HCT116 (cell line): Measurements from ENCODE around the gene C11orf21. TPM values are rescaled to one million over a fixed set of nuclear protein-coding genes. Genes with fewer than 3 reads are reported as not detected.

Experiments
- ATAC-seq: fragments of 200-7000 bp; cut with Tn5 transposase; 2 replicates; pipeline ENCODE4 v1.9.1; 2020; ENCODE audit warnings: mild to moderate bottlenecking, moderate library complexity
- BruUV-seq: library from RNA; stranded (reverse); fragments of 400-500 nt; replicated peaks from 2 replicates; lab custom pipeline; 2021; lab: Mats Ljungman, UMichigan
- CTCF ChIA-PET: fragments of 300-600 bp; sonication (Branson Sonifier 250); formaldehyde crosslinking; loops from one replicate; lab custom pipeline; 2021; ENCODE audit warnings: antibody characterized with exemption; lab: Charles Lee
- POLR2A ChIA-PET: fragments of 300-600, 350-600 bp; sonication (Branson Sonifier 250); formaldehyde crosslinking; loops from one replicate; lab custom pipeline; 2021; ENCODE audit warnings: antibody characterized with exemption; lab: Charles Lee
- RAD21 ChIA-PET, 2 experiments: fragments of 300-600 bp; sonication (Branson Sonifier 250); formaldehyde crosslinking; loops; one replicate each; lab custom pipeline; 2023; ENCODE audit warnings: low total read pairs in 2 of 2; ENCODE audit not compliant: uncharacterized antibody in 2 of 2, unreplicated experiment in 2 of 2, low non-redundant PET in 1 of 2; lab: Charles Lee
- DNase-seq: peaks from one replicate; pipeline ENCODE4 v3.0.0-alpha.2; 2010; ENCODE audit warnings: low read depth, low spot score
- H2AFZ ChIP-seq: fragments of 200-600 bp; shearing (Covaris generic), sonication (generic); 2 replicates; pipeline ENCODE4 v1.6.1; 2017; ENCODE audit warnings: low read depth, mixed run types, mixed read lengths, antibody characterized with exemption, low read length; ENCODE audit not compliant: poor library complexity, severe bottlenecking
- H3K27ac ChIP-seq: 2 replicates; pipeline ENCODE4 v1.5.1; 2012; ENCODE audit warnings: low read depth, low read length
- H3K27me3 ChIP-seq: fragments of 200-600 bp; sonication (generic); 2 replicates; pipeline ENCODE4 v1.6.1; 2016; ENCODE audit warnings: mixed run types, low read length, mixed read lengths; ENCODE audit not compliant: insufficient read depth
- H3K36me3 ChIP-seq, 2 experiments: fragments of 200-500 bp in 1 of 2; fragments of 200-600 bp in 1 of 2; sonication (Bioruptor generic) in 1 of 2; sonication (generic) in 1 of 2; 2 replicates each; pipeline versions ENCODE4 v1.5.1 to v1.6.1; 2014 to 2016; ENCODE audit warnings: low read length in 2 of 2, inconsistent platforms in 1 of 2, mixed read lengths in 1 of 2, mixed run types in 1 of 2; ENCODE audit not compliant: insufficient read depth in 2 of 2, control insufficient read depth in 1 of 2
- H3K4me1 ChIP-seq, 2 experiments: fragments of 200-600 bp in 1 of 2; sonication (generic) in 1 of 2; 2 replicates each; pipeline versions ENCODE4 v1.5.1 to v1.6.1; 2012 to 2017; ENCODE audit warnings: low read length in 2 of 2, inconsistent platforms in 1 of 2, mild to moderate bottlenecking in 1 of 2, mixed read lengths in 1 of 2, mixed run types in 1 of 2, moderate library complexity in 1 of 2; ENCODE audit not compliant: insufficient read depth in 2 of 2, control insufficient read depth in 1 of 2
- H3K4me2 ChIP-seq: fragments of 200-600 bp; sonication (generic); 2 replicates; pipeline ENCODE4 v1.6.1; 2017; ENCODE audit warnings: mixed run types, low read length, mixed read lengths
- H3K4me3 ChIP-seq, 2 experiments: fragments of 200-600 bp in 1 of 2; sonication (generic) in 1 of 2; replicated peaks in 1 of 2; 2 replicates each; pipeline ENCODE4 v1.5.1; 2011 to 2016; ENCODE audit warnings: low read length in 2 of 2, control low read depth in 1 of 2, low read depth in 1 of 2, mild to moderate bottlenecking in 1 of 2, mixed read lengths in 1 of 2, mixed run types in 1 of 2
- H3K79me2 ChIP-seq: fragments of 200-600 bp; sonication (generic); 2 replicates; pipeline ENCODE4 v1.6.1; 2017; ENCODE audit warnings: mild to moderate bottlenecking, mixed run types, low read length, moderate library complexity, mixed read lengths; ENCODE audit not compliant: insufficient read depth
- H3K9ac ChIP-seq: fragments of 200-600 bp; sonication (generic); 2 replicates; pipeline ENCODE4 v1.6.1; 2016; ENCODE audit warnings: low read length, mixed read lengths
- H3K9me2 ChIP-seq: fragments of 200-600 bp; sonication (generic), shearing (Covaris generic); 2 replicates; pipeline ENCODE4 v1.6.1; 2017; ENCODE audit warnings: mixed run types, mild to moderate bottlenecking, moderate library complexity; ENCODE audit not compliant: insufficient read depth
- H3K9me3 ChIP-seq, 2 experiments: fragments of 200-500 bp in 1 of 2; fragments of 200-600 bp in 1 of 2; sonication (Bioruptor generic) in 1 of 2; sonication (generic) in 1 of 2; 2 replicates each; pipeline ENCODE4 v1.6.1; 2014 to 2017; ENCODE audit warnings: low read length in 2 of 2, mixed read lengths in 2 of 2, inconsistent platforms in 1 of 2, low read depth in 1 of 2, mild to moderate bottlenecking in 1 of 2, mixed run types in 1 of 2, moderate library complexity in 1 of 2; ENCODE audit not compliant: control insufficient read depth in 1 of 2, insufficient read depth in 1 of 2
- H4K20me1 ChIP-seq: fragments of 200-600 bp; sonication (generic), shearing (Covaris generic); 2 replicates; pipeline ENCODE4 v1.6.1; 2017; ENCODE audit warnings: mixed run types, mild to moderate bottlenecking, moderate library complexity; ENCODE audit not compliant: insufficient read depth
- CBX3 ChIP-seq: IDR thresholded peaks from 2 replicates; pipeline ENCODE4 v1.6.1; 2012; ENCODE audit warnings: low read depth
- EGR1 ChIP-seq: IDR thresholded peaks from 2 replicates; pipeline ENCODE4 v1.6.1; 2012; ENCODE audit warnings: low read depth
- EZH2 ChIP-seq: fragments of 200-600 bp; sonication (generic); IDR thresholded peaks from 2 replicates; pipeline ENCODE4 v1.6.1; 2017; ENCODE audit warnings: antibody characterized with exemption, mixed run types
- FOSL1 ChIP-seq: IDR thresholded peaks from 2 replicates; pipeline ENCODE4 v1.6.1; 2012; ENCODE audit warnings: low read depth
- JUND ChIP-seq: IDR thresholded peaks from 2 replicates; pipeline ENCODE4 v1.6.1; 2012
- REST ChIP-seq: IDR thresholded peaks from 2 replicates; pipeline ENCODE4 v1.6.1; 2012; ENCODE audit warnings: low read depth
- SIN3A ChIP-seq: IDR thresholded peaks from 2 replicates; pipeline ENCODE4 v1.6.1; 2012; ENCODE audit warnings: low read depth
- TCF7L2 ChIP-seq: IDR thresholded peaks from 2 replicates; pipeline ENCODE4 v1.7.0; 2011; ENCODE audit warnings: borderline replicate concordance, inconsistent platforms; ENCODE audit not compliant: insufficient read depth, insufficient read length; ENCODE audit errors: extremely low read depth
- YY1 ChIP-seq: IDR thresholded peaks from 2 replicates; pipeline ENCODE4 v1.6.1; 2011; ENCODE audit warnings: low read length, low read depth, moderate library complexity, mild to moderate bottlenecking; ENCODE audit not compliant: insufficient replicate concordance; ENCODE audit errors: extremely low read depth
- ZBTB33 ChIP-seq: IDR thresholded peaks from 2 replicates; pipeline ENCODE4 v1.6.1; 2011; ENCODE audit warnings: mild to moderate bottlenecking, low read length, moderate library complexity; ENCODE audit not compliant: insufficient replicate concordance; ENCODE audit errors: extremely low read depth
- ZNF274 ChIP-seq: fragments of 200-500 bp; sonication (Bioruptor generic); IDR thresholded peaks from 2 replicates; pipeline ENCODE4 v1.6.1; 2014; ENCODE audit warnings: mild to moderate bottlenecking, low read depth, low read length, inconsistent platforms
- intact Hi-C: fragments of 100-400 bp; cut with micrococcal nuclease; formaldehyde crosslinking; loops from 2 replicates; pipeline ENCODE4 v1.10.0; 2022
- total RNA-seq: library from RNA; stranded (reverse); gene quantifications from one replicate; pipeline ENCODE4 v1.2.1, GENCODE V29; 2021; ENCODE audit not compliant: unreplicated experiment

Gene C11orf21
- total RNA-seq, 1 experiment from 2014 or later, result not detected

GRCh38 chr11:2316169-2316962 is 14.6 kb upstream of the C11orf21 start:
- Histone ChIP-seq H3K27ac (no peak overlapping the region), H4K20me1 (no peaks in the 10 kb centered on the region), H3K4me3 (no peak overlapping the region), H3K4me1 (peaks cover 0 to 20% of the 10 kb centered on the region in 2 experiments), H2AFZ (no peak overlapping the region), H3K79me2 (no peaks in the 10 kb centered on the region), H3K9ac (no peak overlapping the region), H3K36me3 (no peaks in the 10 kb centered on the region), H3K9me3 (no peaks in the 10 kb centered on the region), H3K4me2 (no peak overlapping the region), H3K9me2 (no peaks in the 10 kb centered on the region), H3K27me3 (0 out of 2 replicates have a peak, but pooled peaks cover under 1% of the 10 kb centered on the region)
- CTCF ChIA-PET, result no interaction called here
- no peak for TF ChIP-seq CBX3
- TF ChIP-seq FOSL1, result no peak
- TF ChIP-seq SIN3A, result no peak
- no peak for TF ChIP-seq REST
- TF ChIP-seq EZH2, result no peak
- no peak for TF ChIP-seq TCF7L2
- no peak for TF ChIP-seq EGR1
- no peak for TF ChIP-seq YY1
- TF ChIP-seq ZBTB33, result no peak
- TF ChIP-seq JUND, result no peak
- no peak for TF ChIP-seq ZNF274
- BruUV-seq, result no TSS peak
- DNase-seq (no peak), ATAC-seq (no peak)
- RAD21 ChIA-PET, result no interaction called here
- POLR2A ChIA-PET, result no interaction called here
- intact Hi-C loops, result no loop called here
